NCI-H187 treated with DMSO at 0.1 percent for 48 hours (cell line): ENCODE data around the gene ASAP2.

Experiments
- DNase-seq: peaks from one replicate; lab custom pipeline; 2025; lab: John Stamatoyannopoulos, UW

Gene ASAP2

DNA sequence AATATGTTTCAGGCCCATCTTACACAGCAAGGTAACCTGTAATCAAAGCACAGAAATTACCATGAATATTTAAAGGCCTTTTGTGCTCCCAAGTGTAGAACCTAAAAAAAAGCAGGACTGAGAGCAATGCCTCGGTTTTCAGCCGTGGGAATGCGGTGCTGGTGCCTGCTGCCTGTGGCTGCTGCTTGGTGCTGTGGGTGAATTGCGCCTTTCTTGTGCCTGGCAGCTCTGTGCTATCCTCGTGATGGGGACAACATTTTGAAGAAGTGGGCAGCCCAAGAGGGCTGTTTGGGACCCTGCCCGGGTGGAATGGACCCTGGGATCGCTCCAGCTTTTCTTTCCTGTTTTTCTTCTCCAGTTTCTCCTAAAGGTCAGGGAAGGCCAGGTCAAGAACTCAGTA lies 91.2 kb downstream of the ASAP2 start:
- DNase-seq, result no peak

DNA sequence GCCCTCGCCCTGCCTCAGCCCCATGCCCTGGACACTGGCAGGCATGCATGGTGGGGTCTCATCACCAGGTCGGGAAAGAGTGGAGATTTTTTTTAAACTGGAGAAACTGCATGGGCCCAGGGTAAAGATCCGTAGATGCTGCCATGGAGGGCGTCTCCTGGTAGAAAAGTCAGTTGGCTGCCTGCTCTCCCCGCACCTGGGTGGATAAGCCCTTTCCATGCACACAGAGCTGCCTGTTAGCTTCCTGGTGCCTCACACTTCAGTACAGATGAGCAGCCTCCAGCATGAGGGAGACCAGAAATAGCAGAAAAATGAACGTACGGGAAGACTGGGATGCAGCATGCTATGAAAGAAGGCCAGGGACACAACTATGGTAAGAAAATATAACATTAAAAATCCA lies 92.0 kb downstream of the ASAP2 start:
- no peak for DNase-seq

GRCh38 chr2:9299161-9300100 lies 92.8 kb downstream of the ASAP2 start:
- DNase-seq, result no peak

- peak; percentile 31 for DNase-seq
Observed at GRCh38 chr2:9300214-9300613, 93.6 kb downstream of the ASAP2 start.

DNA sequence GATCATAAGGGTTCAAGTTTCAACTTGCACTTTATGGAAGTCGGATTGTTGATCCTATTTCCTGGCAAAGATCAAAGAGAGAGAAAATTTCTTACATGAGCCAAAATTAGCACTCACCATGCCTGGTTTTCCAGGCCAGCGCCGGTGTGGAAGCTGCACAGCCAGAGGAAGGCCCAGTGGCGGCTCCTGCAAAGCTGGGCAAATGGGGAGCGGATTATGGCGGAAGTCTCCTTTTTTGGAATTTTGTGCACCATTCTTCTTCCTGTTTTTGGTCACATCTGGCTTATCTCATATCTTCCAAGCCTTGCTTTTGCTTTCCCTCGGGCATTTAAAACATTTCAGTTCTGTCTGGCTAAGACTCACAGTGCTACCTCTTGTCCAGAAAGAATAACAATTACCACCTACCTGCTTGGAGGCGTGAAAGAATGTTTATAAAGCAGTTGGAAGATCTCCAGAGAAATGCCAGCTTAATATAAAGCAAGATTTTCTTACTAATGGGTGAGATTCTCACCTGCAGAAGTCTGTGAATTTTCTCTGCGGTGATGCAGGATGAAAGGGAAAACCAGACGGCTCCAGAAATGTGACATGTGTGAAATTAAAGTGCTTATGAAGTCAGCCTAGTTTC lies 94.3 kb downstream of the ASAP2 start:
- no peak for DNase-seq

GRCh38 chr2:9302755-9303154 lies 96.1 kb downstream of the ASAP2 start:
- DNase-seq, result no peak

GRCh38 chr2:9303528-9304225 lies 97.1 kb downstream of the ASAP2 start:
- DNase-seq, result no peak

DNA sequence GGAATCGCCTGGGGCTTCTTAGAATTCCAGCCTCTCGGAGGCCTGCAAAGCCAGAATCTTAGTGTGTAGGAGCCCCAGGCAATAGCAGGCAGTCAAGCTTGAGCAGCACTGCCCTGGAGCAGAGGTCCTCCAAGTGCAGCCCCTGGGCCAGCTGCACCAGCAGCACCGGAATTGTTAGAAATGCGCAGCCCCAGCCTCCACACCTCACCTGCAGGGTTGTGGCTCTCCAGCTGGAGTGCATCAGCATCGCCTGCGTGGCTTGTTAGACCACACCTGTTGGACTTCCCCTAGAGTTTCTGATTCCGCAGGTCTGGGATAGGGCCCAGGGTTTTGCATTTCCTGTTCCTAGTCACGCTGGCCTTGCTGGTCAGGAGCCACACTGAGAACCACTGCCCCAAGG lies 100.3 kb downstream of the ASAP2 start:
- DNase-seq, result no peak

DNA sequence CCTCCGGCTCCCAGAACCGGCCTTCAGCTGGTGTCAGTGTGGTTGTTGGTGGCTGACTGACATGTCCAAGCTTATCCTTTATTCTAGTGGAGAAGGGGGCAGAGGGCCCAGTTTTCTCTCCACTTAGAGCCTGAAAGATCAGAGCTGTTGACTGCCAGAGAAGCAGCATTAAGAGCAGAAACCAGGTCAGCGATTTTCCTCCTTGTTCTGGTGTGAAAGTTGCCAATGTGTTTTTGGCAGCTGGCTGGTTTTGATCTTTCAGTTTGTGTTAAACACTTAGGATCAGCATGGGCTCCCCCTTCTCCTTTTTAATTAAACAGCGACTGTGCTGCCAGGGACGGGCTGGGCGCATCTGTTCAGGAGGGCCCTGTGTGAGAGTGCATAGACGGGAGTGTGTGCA lies 100.9 kb downstream of the ASAP2 start:
- DNase-seq, result no peak

DNA sequence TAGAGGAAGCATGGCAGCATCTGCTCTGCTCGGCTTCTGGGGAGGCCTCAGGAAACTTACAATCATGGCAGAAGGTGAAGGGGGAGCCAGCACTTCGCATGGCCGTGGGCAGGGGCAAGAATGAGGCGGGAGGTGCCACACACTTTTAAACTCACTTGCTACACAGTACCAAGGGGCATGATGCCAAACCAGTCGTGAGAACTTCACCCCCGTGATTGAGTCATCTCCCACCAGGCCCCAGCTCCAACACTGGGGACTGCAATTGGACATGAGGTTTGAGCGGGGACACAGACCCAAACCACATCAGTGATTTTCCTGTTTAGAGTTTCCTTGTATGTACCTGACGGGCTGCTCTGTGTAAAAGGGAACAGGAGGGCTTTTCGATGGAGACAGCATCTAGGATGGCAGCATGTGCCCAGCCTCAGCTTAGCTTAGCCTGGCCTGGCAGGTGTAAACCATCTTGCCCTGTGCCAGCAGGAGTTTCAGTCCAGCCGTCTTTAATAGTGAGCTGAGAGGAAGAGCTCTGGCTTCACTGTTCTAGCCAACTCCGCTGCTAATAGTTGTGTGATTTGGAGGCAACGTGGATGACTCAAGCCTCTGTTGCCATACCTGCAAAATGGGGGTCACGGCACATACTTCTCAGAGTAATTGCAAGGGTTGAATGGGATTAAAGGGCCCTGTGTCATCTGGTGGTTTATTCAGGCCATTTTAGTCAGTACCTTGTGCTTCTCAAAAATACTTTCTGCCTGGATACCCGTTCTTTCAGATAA lies 101.8 kb downstream of the ASAP2 start:
- DNase-seq, result no peak

DNA sequence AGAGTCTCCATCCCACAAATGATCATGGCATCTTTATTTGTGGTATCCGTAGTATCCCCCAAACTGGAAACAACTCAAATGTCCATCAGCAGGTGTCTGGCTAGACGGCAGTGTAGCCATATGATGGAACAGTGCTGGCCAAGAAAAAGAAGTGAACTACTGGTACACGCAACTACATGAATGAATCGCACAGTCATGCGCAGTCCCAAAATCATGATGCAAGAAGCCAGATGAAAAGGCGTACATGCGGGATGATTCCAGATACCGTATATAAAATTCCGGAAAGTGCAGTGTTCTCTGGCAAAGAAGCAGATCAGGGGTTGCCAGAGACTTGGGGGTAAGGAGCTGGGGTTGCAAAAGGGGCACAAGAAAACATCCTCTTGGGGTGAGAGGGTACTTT lies 102.5 kb downstream of the ASAP2 start:
- DNase-seq, result no peak

- DNase-seq, result no peak
Observed at GRCh38 chr2:9310377-9310776, 103.8 kb downstream of the ASAP2 start.

- DNase-seq, result no peak
Observed at GRCh38 chr2:9310798-9311197, 104.2 kb downstream of the ASAP2 start.

DNA sequence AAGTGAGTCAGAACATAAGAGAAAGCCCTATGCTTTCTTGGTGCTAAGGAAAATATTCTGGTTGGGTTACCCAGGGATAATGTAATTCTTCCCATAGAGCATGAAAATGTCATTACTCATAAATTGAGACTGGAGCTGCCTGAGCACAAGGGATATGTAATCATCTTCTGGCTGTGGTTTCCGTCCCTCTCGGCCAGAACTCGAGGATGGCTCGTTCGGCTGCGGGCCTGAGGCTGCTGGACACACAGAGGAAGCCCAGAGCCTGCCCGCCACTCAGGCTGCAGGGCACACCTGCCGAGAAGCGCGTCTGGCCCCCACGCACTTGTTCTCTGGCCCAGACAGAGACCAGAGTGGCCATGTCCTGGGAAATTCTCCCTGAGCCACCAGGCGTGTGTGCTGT lies 104.9 kb downstream of the ASAP2 start:
- DNase-seq, result no peak

DNA sequence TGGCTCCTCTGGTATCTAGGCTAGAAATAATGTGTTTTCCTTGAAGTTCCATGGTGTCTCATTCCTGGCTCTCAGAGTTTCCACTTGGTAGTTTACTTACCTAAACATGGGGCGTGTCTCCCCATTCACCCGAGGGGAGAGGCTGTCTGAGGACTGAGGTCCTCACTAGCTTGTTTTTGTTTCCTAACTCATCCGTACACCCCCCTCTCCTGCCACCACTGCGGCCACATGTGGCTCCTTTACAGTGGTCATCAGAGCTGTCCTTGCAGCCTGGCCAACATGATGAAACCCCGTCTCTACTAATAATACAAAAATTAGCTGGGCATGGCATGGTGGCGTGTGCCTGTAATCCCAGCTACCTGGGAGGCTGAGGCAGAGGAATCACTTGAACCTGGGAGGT lies 106.0 kb downstream of the ASAP2 start:
- no peak for DNase-seq

DNA sequence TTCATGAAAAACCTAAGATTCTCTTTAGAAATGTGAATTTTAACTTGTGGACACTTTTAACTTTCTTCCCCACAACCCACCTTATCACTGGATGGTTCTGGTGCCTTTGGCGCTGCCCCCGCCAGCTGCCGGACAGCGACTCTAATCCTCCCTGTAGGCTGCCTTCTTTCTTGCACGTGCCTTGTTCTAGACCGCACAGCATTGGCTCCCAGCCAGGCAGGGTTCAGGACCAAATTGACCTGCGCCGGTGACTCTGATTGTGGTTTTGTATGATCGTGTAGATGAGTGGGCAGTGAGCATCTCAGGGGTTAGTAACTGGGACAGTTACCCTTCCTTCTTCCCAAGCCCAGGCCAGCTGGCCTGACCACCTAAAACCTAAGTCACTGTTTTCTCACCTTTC lies 106.8 kb downstream of the ASAP2 start:
- no peak for DNase-seq

- DNase-seq, result no peak
Observed at GRCh38 chr2:9315280-9315847, 108.8 kb downstream of the ASAP2 start.

GRCh38 chr2:9317559-9317958 lies 110.9 kb downstream of the ASAP2 start:
- no peak for DNase-seq

GRCh38 chr2:9318461-9319337 lies 112.1 kb downstream of the ASAP2 start:
- DNase-seq, result no peak

DNA sequence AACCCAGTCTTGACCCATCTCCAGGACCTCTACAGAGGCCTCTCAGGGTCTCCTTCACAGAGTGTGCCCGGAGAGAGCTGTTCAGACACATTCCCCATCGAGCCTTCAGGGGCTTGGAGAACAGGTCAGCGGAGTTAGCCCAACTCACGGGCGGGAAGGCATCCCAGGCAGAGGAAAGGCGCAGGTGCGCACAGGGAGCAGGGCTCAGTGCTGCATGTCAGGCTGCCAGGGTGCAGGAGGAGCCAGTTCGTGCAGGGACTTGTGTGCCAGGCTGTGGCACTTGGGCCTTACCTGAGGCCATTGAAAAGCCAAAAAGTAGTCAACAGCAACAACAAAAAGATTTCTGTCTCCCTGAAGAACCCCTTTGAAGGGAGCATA lies 112.7 kb downstream of the ASAP2 start:
- no peak for DNase-seq

- DNase-seq, result no peak
Observed at GRCh38 chr2:9322576-9322975, 116.0 kb downstream of the ASAP2 start.
